ENCODE data around the gene CDC42EP5. TPM values are rescaled to one million over a fixed set of nuclear protein-coding genes. Genes with fewer than 3 reads are reported as not detected.

CDC42EP5 gene
- total and polyA plus RNA-seq, 10 of the 15 experiments (the other 5 are each of a cell fraction or from before 2014, with no cell fraction given) = 0.42 to 1.8 (median 1.4) TPM; not detected in 6

- TF ChIP-seq, protein P1, sequence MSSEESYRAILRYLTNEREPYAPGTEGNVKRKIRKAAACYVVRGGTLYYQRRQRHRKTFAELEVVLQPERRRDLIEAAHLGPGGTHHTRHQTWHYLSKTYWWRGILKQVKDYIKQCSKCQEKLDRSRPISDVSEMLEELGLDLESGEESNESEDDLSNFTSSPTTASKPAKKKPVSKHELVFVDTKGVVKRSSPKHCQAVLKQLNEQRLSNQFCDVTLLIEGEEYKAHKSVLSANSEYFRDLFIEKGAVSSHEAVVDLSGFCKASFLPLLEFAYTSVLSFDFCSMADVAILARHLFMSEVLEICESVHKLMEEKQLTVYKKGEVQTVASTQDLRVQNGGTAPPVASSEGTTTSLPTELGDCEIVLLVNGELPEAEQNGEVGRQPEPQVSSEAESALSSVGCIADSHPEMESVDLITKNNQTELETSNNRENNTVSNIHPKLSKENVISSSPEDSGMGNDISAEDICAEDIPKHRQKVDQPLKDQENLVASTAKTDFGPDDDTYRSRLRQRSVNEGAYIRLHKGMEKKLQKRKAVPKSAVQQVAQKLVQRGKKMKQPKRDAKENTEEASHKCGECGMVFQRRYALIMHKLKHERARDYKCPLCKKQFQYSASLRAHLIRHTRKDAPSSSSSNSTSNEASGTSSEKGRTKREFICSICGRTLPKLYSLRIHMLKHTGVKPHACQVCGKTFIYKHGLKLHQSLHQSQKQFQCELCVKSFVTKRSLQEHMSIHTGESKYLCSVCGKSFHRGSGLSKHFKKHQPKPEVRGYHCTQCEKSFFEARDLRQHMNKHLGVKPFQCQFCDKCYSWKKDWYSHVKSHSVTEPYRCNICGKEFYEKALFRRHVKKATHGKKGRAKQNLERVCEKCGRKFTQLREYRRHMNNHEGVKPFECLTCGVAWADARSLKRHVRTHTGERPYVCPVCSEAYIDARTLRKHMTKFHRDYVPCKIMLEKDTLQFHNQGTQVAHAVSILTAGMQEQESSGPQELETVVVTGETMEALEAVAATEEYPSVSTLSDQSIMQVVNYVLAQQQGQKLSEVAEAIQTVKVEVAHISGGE (CRISPR knock-in tag; IDR thresholded peaks at IDR 0.05) = no peak
- TF ChIP-seq CREM (IDR thresholded peaks at IDR 0.05; ENCODE audit: low read depth) (no peak), PML (IDR thresholded peaks at IDR 0.05; ENCODE audit: low read length) (0 out of 2 replicates have a peak, but pooled peaks have one; percentile 22), NR2C2 (IDR thresholded peaks at IDR 0.05; ENCODE audit: borderline replicate concordance, control insufficient read depth, insufficient read length, low read depth) (no peak), CEBPZ (IDR thresholded peaks at IDR 0.05; ENCODE audit: low read depth, low read length) (no peak), NR2F1 (conservative IDR thresholded peaks at IDR 0.05) (peak; percentile 35; the same call in 1 of the 2 replicates), POLR2A (IDR thresholded peaks at IDR 0.05; ENCODE audit: low read depth, low read length) (peak; percentile 68), WRNIP1 (IDR thresholded peaks at IDR 0.05; ENCODE audit: borderline replicate concordance, low read depth, low read length) (no peak), SMAD5 (IDR thresholded peaks at IDR 0.05; ENCODE audit: low read depth) (0 out of 2 replicates have a peak, but pooled peaks have one; percentile 21), NBN (IDR thresholded peaks at IDR 0.05) (no peak), ZBTB33 (IDR thresholded peaks at IDR 0.05) (no peak), LARP7 (IDR thresholded peaks at IDR 0.05) (peak; percentile 28; the same call in 1 of the 2 replicates)
- TF ChIP-seq, protein P2, sequence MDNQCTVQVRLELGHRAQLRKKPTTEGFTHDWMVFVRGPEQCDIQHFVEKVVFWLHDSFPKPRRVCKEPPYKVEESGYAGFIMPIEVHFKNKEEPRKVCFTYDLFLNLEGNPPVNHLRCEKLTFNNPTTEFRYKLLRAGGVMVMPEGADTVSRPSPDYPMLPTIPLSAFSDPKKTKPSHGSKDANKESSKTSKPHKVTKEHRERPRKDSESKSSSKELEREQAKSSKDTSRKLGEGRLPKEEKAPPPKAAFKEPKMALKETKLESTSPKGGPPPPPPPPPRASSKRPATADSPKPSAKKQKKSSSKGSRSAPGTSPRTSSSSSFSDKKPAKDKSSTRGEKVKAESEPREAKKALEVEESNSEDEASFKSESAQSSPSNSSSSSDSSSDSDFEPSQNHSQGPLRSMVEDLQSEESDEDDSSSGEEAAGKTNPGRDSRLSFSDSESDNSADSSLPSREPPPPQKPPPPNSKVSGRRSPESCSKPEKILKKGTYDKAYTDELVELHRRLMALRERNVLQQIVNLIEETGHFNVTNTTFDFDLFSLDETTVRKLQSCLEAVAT (IDR thresholded peaks at IDR 0.05) = peak; percentile 55; the same call in 1 of the 2 replicates
- TF ChIP-seq, protein P3, sequence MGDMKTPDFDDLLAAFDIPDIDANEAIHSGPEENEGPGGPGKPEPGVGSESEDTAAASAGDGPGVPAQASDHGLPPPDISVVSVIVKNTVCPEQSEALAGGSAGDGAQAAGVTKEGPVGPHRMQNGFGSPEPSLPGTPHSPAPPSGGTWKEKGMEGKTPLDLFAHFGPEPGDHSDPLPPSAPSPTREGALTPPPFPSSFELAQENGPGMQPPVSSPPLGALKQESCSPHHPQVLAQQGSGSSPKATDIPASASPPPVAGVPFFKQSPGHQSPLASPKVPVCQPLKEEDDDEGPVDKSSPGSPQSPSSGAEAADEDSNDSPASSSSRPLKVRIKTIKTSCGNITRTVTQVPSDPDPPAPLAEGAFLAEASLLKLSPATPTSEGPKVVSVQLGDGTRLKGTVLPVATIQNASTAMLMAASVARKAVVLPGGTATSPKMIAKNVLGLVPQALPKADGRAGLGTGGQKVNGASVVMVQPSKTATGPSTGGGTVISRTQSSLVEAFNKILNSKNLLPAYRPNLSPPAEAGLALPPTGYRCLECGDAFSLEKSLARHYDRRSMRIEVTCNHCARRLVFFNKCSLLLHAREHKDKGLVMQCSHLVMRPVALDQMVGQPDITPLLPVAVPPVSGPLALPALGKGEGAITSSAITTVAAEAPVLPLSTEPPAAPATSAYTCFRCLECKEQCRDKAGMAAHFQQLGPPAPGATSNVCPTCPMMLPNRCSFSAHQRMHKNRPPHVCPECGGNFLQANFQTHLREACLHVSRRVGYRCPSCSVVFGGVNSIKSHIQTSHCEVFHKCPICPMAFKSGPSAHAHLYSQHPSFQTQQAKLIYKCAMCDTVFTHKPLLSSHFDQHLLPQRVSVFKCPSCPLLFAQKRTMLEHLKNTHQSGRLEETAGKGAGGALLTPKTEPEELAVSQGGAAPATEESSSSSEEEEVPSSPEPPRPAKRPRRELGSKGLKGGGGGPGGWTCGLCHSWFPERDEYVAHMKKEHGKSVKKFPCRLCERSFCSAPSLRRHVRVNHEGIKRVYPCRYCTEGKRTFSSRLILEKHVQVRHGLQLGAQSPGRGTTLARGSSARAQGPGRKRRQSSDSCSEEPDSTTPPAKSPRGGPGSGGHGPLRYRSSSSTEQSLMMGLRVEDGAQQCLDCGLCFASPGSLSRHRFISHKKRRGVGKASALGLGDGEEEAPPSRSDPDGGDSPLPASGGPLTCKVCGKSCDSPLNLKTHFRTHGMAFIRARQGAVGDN (IDR thresholded peaks at IDR 0.05) = peak; percentile 93
- TF ChIP-seq, protein P4, sequence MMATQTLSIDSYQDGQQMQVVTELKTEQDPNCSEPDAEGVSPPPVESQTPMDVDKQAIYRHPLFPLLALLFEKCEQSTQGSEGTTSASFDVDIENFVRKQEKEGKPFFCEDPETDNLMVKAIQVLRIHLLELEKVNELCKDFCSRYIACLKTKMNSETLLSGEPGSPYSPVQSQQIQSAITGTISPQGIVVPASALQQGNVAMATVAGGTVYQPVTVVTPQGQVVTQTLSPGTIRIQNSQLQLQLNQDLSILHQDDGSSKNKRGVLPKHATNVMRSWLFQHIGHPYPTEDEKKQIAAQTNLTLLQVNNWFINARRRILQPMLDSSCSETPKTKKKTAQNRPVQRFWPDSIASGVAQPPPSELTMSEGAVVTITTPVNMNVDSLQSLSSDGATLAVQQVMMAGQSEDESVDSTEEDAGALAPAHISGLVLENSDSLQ (IDR thresholded peaks at IDR 0.05) = peak; percentile 96
Measured at GRCh38 chr19:54463531-54464043, 9.5 kb downstream of the CDC42EP5 start, which contains the start of gene LENG9 (continued).

Measured in GM12878 (cell line).